OCI-LY7 (cell line): ENCODE measurements around the gene POLR1E. TPM values are rescaled to one million over a fixed set of nuclear protein-coding genes. Genes with fewer than 3 reads are reported as not detected.

Source experiments
- BruUV-seq: library from RNA; stranded (reverse); fragments of 400-500 nt; replicated peaks from 2 replicates; lab custom pipeline; 2021; lab: Mats Ljungman, UMichigan
- CTCF ChIA-PET: fragments of 300-600 bp; sonication (Branson Sonifier 250); formaldehyde crosslinking; loops from one replicate; lab custom pipeline; 2022; ENCODE audit warnings: antibody characterized with exemption; ENCODE audit not compliant: unreplicated experiment; lab: Charles Lee
- POLR2A ChIA-PET: fragments of 300-600 bp; sonication (Branson Sonifier 250); formaldehyde crosslinking; loops from one replicate; lab custom pipeline; 2022; ENCODE audit warnings: antibody characterized with exemption; lab: Charles Lee
- DNase-seq: peaks from one replicate; pipeline ENCODE4 v3.0.0-alpha.2; 2015; ENCODE audit warnings: low spot score
- H2AFZ ChIP-seq: fragments of 200-600 bp; sonication (generic), shearing (Covaris generic); 2 replicates; pipeline ENCODE4 v1.6.1; 2014; ENCODE audit warnings: mild to moderate bottlenecking, antibody characterized with exemption, low read length, moderate library complexity
- H3K27ac ChIP-seq: fragments of 200-600 bp; sonication (generic); 2 replicates; pipeline ENCODE4 v1.5.1; 2014; ENCODE audit warnings: mixed run types, low read depth, mild to moderate bottlenecking, moderate library complexity, low read length, inconsistent platforms; ENCODE audit not compliant: poor library complexity, severe bottlenecking
- H3K36me3 ChIP-seq: fragments of 200-600 bp; sonication (generic); 2 replicates; pipeline ENCODE4 v1.6.1; 2014; ENCODE audit warnings: mild to moderate bottlenecking, antibody characterized with exemption, low read length, moderate library complexity, mixed read lengths; ENCODE audit not compliant: insufficient read depth
- H3K4me1 ChIP-seq: fragments of 200-600 bp; sonication (generic); 2 replicates; pipeline ENCODE4 v1.5.1; 2014; ENCODE audit warnings: mild to moderate bottlenecking, low read length; ENCODE audit not compliant: insufficient read depth, poor library complexity, severe bottlenecking
- H3K4me2 ChIP-seq: fragments of 200-600 bp; sonication (generic); 2 replicates; pipeline ENCODE4 v1.6.1; 2014; ENCODE audit warnings: mild to moderate bottlenecking, low read length
- H3K4me3 ChIP-seq: fragments of 200-600 bp; sonication (generic); 2 replicates; pipeline ENCODE4 v1.5.1; 2014; ENCODE audit warnings: mild to moderate bottlenecking, low read depth, low read length; ENCODE audit not compliant: poor library complexity, severe bottlenecking
- H3K79me2 ChIP-seq: fragments of 200-600 bp; sonication (generic); 2 replicates; pipeline ENCODE4 v1.6.1; 2016; ENCODE audit warnings: low read depth, mild to moderate bottlenecking, low read length, moderate library complexity, mixed read lengths; ENCODE audit not compliant: insufficient read depth
- H3K9me2 ChIP-seq: fragments of 200-600 bp; sonication (generic); 2 replicates; pipeline ENCODE4 v1.6.1; 2016; ENCODE audit warnings: mild to moderate bottlenecking, low read length, mixed read lengths; ENCODE audit not compliant: insufficient read depth
- H3K9me3 ChIP-seq: fragments of 200-600 bp; sonication (generic); 2 replicates; pipeline ENCODE4 v1.6.1; 2014; ENCODE audit warnings: mild to moderate bottlenecking, mixed run types, low read length, mixed read lengths
- H4K20me1 ChIP-seq: fragments of 200-600 bp; sonication (generic); 2 replicates; pipeline ENCODE4 v1.6.1; 2014; ENCODE audit warnings: mild to moderate bottlenecking, antibody characterized with exemption, low read length, moderate library complexity, mixed read lengths; ENCODE audit not compliant: insufficient read depth
- EZH2phosphoT487 ChIP-seq: fragments of 200-600 bp; sonication (generic); IDR thresholded peaks from 2 replicates; pipeline ENCODE4 v1.6.1; 2018; ENCODE audit warnings: low read depth, borderline replicate concordance, mild to moderate bottlenecking, mixed run types, antibody characterized with exemption, low read length, moderate library complexity, mixed read lengths
- intact Hi-C: fragments of 100-400 bp; cut with micrococcal nuclease; formaldehyde crosslinking; loops from one replicate; pipeline ENCODE4 v1.10.0; 2022; ENCODE audit not compliant: unreplicated experiment
- total RNA-seq, 2 experiments: library from RNA; depleted of rRNA in 1 of 2; stranded (reverse); fragments of >200 nt in 1 of 2; shearing (Covaris generic) in 1 of 2; gene quantifications; 2 replicates each; pipeline ENCODE4 v1.2.3, GENCODE V29; 2014 to 2022
- TF ChIP-seq, protein P1 (sequence below): fragments of 200-600 bp; sonication (generic); conservative IDR thresholded peaks from 2 replicates; pipeline ENCODE4 v1.5.1; 2014; ENCODE audit warnings: mild to moderate bottlenecking, antibody characterized with exemption, low read length, moderate library complexity, mixed read lengths

Gene POLR1E
- total RNA-seq, 2 experiments from 2014 or later: 44.3 to 47.6 TPM

- intact Hi-C loops: no loop called here
- Histone ChIP-seq H3K9me3 (no peaks in the 10 kb centered on the region), H2AFZ (no peak overlapping the region), H3K4me2 (no peak overlapping the region), H3K9me2 (no peaks in the 10 kb centered on the region), H4K20me1 (no peaks in the 10 kb centered on the region), H3K4me3 (no peak overlapping the region), H3K36me3 (peaks cover 80% of the 10 kb centered on the region), H3K4me1 (no peaks in the 10 kb centered on the region), H3K27ac (no peak overlapping the region), H3K79me2 (peaks cover 44% of the 10 kb centered on the region; the same call in 1 of the 2 replicates)
- ChIA-PET POLR2A (interaction anchor here (1.2 kb wide), 1 partner anchor 20 kb away, joined by 3 read pairs; the partner anchor contains the start of gene ZBTB5), CTCF (no interaction called here)
- no TSS peak for BruUV-seq
- TF ChIP-seq, protein P1, sequence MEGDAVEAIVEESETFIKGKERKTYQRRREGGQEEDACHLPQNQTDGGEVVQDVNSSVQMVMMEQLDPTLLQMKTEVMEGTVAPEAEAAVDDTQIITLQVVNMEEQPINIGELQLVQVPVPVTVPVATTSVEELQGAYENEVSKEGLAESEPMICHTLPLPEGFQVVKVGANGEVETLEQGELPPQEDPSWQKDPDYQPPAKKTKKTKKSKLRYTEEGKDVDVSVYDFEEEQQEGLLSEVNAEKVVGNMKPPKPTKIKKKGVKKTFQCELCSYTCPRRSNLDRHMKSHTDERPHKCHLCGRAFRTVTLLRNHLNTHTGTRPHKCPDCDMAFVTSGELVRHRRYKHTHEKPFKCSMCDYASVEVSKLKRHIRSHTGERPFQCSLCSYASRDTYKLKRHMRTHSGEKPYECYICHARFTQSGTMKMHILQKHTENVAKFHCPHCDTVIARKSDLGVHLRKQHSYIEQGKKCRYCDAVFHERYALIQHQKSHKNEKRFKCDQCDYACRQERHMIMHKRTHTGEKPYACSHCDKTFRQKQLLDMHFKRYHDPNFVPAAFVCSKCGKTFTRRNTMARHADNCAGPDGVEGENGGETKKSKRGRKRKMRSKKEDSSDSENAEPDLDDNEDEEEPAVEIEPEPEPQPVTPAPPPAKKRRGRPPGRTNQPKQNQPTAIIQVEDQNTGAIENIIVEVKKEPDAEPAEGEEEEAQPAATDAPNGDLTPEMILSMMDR: no peak
- no peak for TF ChIP-seq EZH2phosphoT487
- DNase-seq: no peak
These were observed 40.9 kb upstream of the POLR1E start for GRCh38 chr9:37444890-37445289.

DNA sequence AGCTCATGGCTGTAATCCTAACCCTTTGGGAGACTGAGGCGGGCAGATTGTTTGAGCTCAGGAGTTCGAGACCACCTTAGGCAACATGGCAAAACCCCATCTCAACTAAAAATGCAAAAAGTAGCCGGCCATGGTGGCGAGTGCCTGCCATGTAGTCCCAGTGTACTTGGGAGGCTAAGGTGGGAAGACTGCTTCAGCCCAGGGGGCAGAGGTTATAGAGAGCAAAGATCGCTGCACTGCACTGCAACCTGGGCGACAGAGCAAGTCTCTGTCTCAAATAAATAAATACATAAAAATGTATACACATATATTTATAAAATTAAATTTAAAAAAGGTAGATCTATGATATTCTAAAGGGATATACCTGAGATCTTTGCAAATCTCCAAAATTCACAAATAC lies 39.9 kb upstream of the POLR1E start:
- BruUV-seq: no TSS peak
- Histone ChIP-seq H3K4me3 (no peak overlapping the region), H3K9me2 (no peaks in the 10 kb centered on the region), H3K4me2 (no peak overlapping the region), H3K4me1 (no peaks in the 10 kb centered on the region), H3K27ac (no peak overlapping the region), H3K9me3 (no peaks in the 10 kb centered on the region), H2AFZ (no peak overlapping the region), H4K20me1 (no peaks in the 10 kb centered on the region), H3K79me2 (peaks cover 50% of the 10 kb centered on the region; the same call in 1 of the 2 replicates), H3K36me3 (peaks cover 77% of the 10 kb centered on the region)
- ChIA-PET POLR2A (interaction anchor here (1.0 kb wide), 1 partner anchor 49 kb away, joined by 3 read pairs; no protein-coding TSS in a partner anchor), CTCF (no interaction called here)
- DNase-seq: no peak
- intact Hi-C loops: no loop called here
- no peak for TF ChIP-seq EZH2phosphoT487
- TF ChIP-seq, protein P1: no peak

DNA sequence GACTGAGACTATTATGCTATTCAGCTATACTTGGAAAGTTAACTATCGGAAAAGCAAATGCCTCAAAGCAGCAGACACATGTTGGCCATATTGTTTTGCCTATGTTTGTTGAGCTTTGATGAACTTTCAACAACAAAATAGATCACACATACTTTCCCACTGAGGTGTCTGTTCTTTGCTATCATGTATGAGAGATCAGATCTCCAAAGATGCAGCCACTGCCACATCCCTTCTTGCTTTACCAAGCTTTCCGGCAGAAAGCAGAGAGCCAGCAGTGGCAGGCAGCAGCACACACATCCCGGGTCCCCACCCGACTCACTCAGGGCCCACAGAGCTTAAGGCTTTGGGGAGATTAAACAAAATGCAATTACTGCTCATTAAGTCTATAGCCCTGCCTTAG lies 39.3 kb upstream of the POLR1E start:
- no peaks in the 10 kb centered on the region for H3K9me2 ChIP-seq
- TF ChIP-seq, protein P1: no peak
- no peak for TF ChIP-seq EZH2phosphoT487
- CTCF ChIA-PET: no interaction called here
- no peaks in the 10 kb centered on the region for H3K4me1 ChIP-seq
- no TSS peak for BruUV-seq
- H3K79me2 ChIP-seq: peaks cover 56% of the 10 kb centered on the region; the same call in 1 of the 2 replicates
- H3K9me3 ChIP-seq: no peaks in the 10 kb centered on the region
- peaks cover 76% of the 10 kb centered on the region for H3K36me3 ChIP-seq
- no peak overlapping the region for H3K27ac ChIP-seq
- H3K4me2 ChIP-seq: no peak overlapping the region
- no peak overlapping the region for H3K4me3 ChIP-seq
- H4K20me1 ChIP-seq: no peaks in the 10 kb centered on the region
- POLR2A ChIA-PET: interaction anchor here (1.0 kb wide), 1 partner anchor 49 kb away, joined by 3 read pairs; no protein-coding TSS in a partner anchor
- DNase-seq: no peak
- H2AFZ ChIP-seq: no peak overlapping the region
- intact Hi-C loops: no loop called here
